K562 (cell line): ENCODE results near the gene TCF4. TPM values are rescaled to one million over a fixed set of nuclear protein-coding genes. Genes with fewer than 3 reads are reported as not detected.

Experiments used
- ATAC-seq: fragments of 200-7000 bp; cut with Tn5 transposase; 3 replicates; pipeline ENCODE4 v1.9.1; 2020; ENCODE audit warnings: moderate library complexity
- BruUV-seq: library from RNA; stranded (reverse); fragments of 400-500 nt; replicated peaks from 2 replicates; lab custom pipeline; 2021; lab: Mats Ljungman, UMichigan
- CTCF ChIA-PET: fragments of 300-600 bp; formaldehyde crosslinking; extraction: SDS; loops from one replicate; lab custom pipeline; 2021; ENCODE audit warnings: low intra/inter-chr PET ratio; lab: Yijun Ruan, JAX
- POLR2A ChIA-PET: fragments of 300-600, 350-650 bp; sonication (Branson Sonifier 250); formaldehyde crosslinking; extraction: SDS; loops from one replicate; lab custom pipeline; 2021; ENCODE audit warnings: antibody characterized with exemption, inconsistent platforms; lab: Yijun Ruan, JAX
- DNase-seq, 4 experiments: peaks; one replicate each; pipeline versions ENCODE4 v3.0.0 to v3.0.0-alpha.2; 2011 to 2018; ENCODE audit warnings: low spot score in 3 of 4, mixed read lengths in 3 of 4; ENCODE audit errors: extremely low read depth in 1 of 4
- FAIRE-seq: peaks from 2 replicates; lab custom pipeline; 2011; peaks lifted over from hg19 to GRCh38; lab: Jason Lieb, UNC
- H2AFZ ChIP-seq: 2 replicates; pipeline ENCODE4 v1.6.0; 2011; ENCODE audit warnings: low read depth, low read length, control low read depth, inconsistent platforms
- H3K27ac ChIP-seq: fragments of 200-600 bp; 3 replicates; pipeline ENCODE4 v1.8.0; 2011; ENCODE audit warnings: low read depth, mild to moderate bottlenecking, control low read depth, inconsistent platforms, low read length, moderate library complexity, mixed read lengths; ENCODE audit errors: extremely low read depth
- H3K27me3 ChIP-seq, 2 experiments: fragments of 300-600 bp in 1 of 2; 2 replicates in 1 of 2; 3 replicates in 1 of 2; pipeline versions ENCODE4 v1.6.0 to v1.8.0; 2011; ENCODE audit warnings: inconsistent platforms in 2 of 2, low read length in 2 of 2, mild to moderate bottlenecking in 1 of 2, mixed read lengths in 1 of 2, moderate library complexity in 1 of 2; ENCODE audit not compliant: control insufficient read depth in 2 of 2, insufficient read depth in 2 of 2
- H3K36me3 ChIP-seq: fragments of 300-600 bp; 3 replicates; pipeline ENCODE4 v1.8.0; 2011; ENCODE audit warnings: mild to moderate bottlenecking, low read length, inconsistent platforms; ENCODE audit not compliant: control insufficient read depth, insufficient read depth
- H3K4me1 ChIP-seq, 2 experiments: fragments of 200-600 bp in 1 of 2; replicated peaks in 1 of 2; 2 replicates in 1 of 2; 3 replicates in 1 of 2; pipeline versions ENCODE4 v1.5.1 to v1.8.0; 2011; ENCODE audit warnings: inconsistent platforms in 2 of 2, low read length in 2 of 2, mild to moderate bottlenecking in 1 of 2, mixed read lengths in 1 of 2, moderate library complexity in 1 of 2; ENCODE audit not compliant: control insufficient read depth in 2 of 2, insufficient read depth in 2 of 2
- H3K4me2 ChIP-seq: 2 replicates; pipeline ENCODE4 v1.6.1; 2011; ENCODE audit warnings: low read length, control low read depth, inconsistent platforms, mixed read lengths; ENCODE audit not compliant: insufficient read depth
- H3K4me3 ChIP-seq: fragments of 200-600 bp; sonication (generic), shearing (Covaris generic); 2 replicates; pipeline ENCODE4 v1.5.1; 2016; ENCODE audit warnings: control low read depth, inconsistent platforms
- H3K79me2 ChIP-seq: fragments of 200-600 bp; 3 replicates; pipeline ENCODE4 v1.8.0; 2011; ENCODE audit warnings: low read length, inconsistent platforms; ENCODE audit not compliant: control insufficient read depth, insufficient read depth
- H3K9ac ChIP-seq, 2 experiments: 2 replicates each; pipeline versions ENCODE4 v1.6.0 to v1.6.1; 2011; ENCODE audit warnings: low read depth in 2 of 2, low read length in 2 of 2, control low read depth in 1 of 2, inconsistent platforms in 1 of 2, mild to moderate bottlenecking in 1 of 2, mixed read lengths in 1 of 2; ENCODE audit not compliant: insufficient read depth in 1 of 2
- H3K9me1 ChIP-seq: one replicate; pipeline ENCODE4 v1.6.0; 2011; ENCODE audit warnings: inconsistent platforms, mild to moderate bottlenecking, low read length, moderate library complexity; ENCODE audit not compliant: control insufficient read depth, insufficient read depth
- H3K9me3 ChIP-seq: replicated peaks from 2 replicates; pipeline ENCODE4 v1.5.1; 2011; ENCODE audit warnings: low read depth, low read length, inconsistent platforms; ENCODE audit not compliant: control insufficient read depth, insufficient read depth
- H4K20me1 ChIP-seq: replicated peaks from 2 replicates; pipeline ENCODE4 v1.6.1; 2011; ENCODE audit warnings: low read length, inconsistent platforms, mixed read lengths; ENCODE audit not compliant: control insufficient read depth, insufficient read depth
- COPS2 ChIP-seq: fragments of 450-650 bp; conservative IDR thresholded peaks from 2 replicates; pipeline ENCODE4 v1.6.1; 2016; ENCODE audit warnings: mild to moderate bottlenecking, moderate library complexity
- CREBBP ChIP-seq: IDR thresholded peaks from one replicate; pipeline ENCODE4 v1.6.1; 2012; ENCODE audit warnings: low read depth, mild to moderate bottlenecking, control low read depth, inconsistent platforms, low read length
- CSDE1 ChIP-seq, 2 experiments: fragments of 450-650 bp; IDR thresholded peaks; 2 replicates each; pipeline ENCODE4 v1.6.1; 2016; ENCODE audit warnings: mild to moderate bottlenecking in 1 of 2
- CTBP1 ChIP-seq: fragments of 450-650 bp; IDR thresholded peaks from 2 replicates; pipeline ENCODE4 v1.6.1; 2016; ENCODE audit warnings: borderline replicate concordance
- HNRNPLL ChIP-seq: fragments of 200-400 bp; formaldehyde crosslinking; IDR thresholded peaks from 2 replicates; pipeline ENCODE4 v1.6.1; 2017; ENCODE audit warnings: low read length, low read depth, mild to moderate bottlenecking; ENCODE audit not compliant: poor library complexity, severe bottlenecking
- JUNB ChIP-seq: fragments of 450-650 bp; formaldehyde crosslinking; conservative IDR thresholded peaks from 2 replicates; pipeline ENCODE4 v1.4.0; 2020; ENCODE audit warnings: mild to moderate bottlenecking
- MCM2 ChIP-seq: fragments of 450-650 bp; IDR thresholded peaks from 2 replicates; pipeline ENCODE4 v1.6.1; 2017; ENCODE audit warnings: low read depth, mild to moderate bottlenecking
- NR2F6 ChIP-seq: fragments of 450-650 bp; formaldehyde crosslinking; IDR thresholded peaks from 2 replicates; pipeline ENCODE4 v1.4.0; 2020; ENCODE audit warnings: mild to moderate bottlenecking
- NR3C1 ChIP-seq: sonication (generic); formaldehyde crosslinking; IDR thresholded peaks from 2 replicates; pipeline ENCODE4 v1.8.1; 2022; ENCODE audit warnings: missing genetic modification reagents
- PHF8 ChIP-seq: fragments of 200-600 bp; sonication (generic); IDR thresholded peaks from 2 replicates; pipeline ENCODE4 v1.6.1; 2012; ENCODE audit warnings: mixed run types, mild to moderate bottlenecking, inconsistent platforms, low read length, moderate library complexity, borderline replicate concordance
- RHOXF2B ChIP-seq: fragments of 250-450 bp; sonication (Bioruptor Pico); conservative IDR thresholded peaks from 2 replicates; pipeline ENCODE4 v1.5.1; 2021
- SREBF2 ChIP-seq: sonication (generic); formaldehyde crosslinking; IDR thresholded peaks from 2 replicates; pipeline ENCODE4 v1.4.0; 2020; ENCODE audit warnings: mild to moderate bottlenecking, missing genetic modification reagents
- U2AF1 ChIP-seq: fragments of 200-400 bp; formaldehyde crosslinking; optimal IDR thresholded peaks from 2 replicates; pipeline ENCODE3; 2017; ENCODE audit warnings: mild to moderate bottlenecking, low read depth, low read length, moderate library complexity
- ZNF444 ChIP-seq: fragments of 250-450 bp; sonication (Bioruptor Pico); IDR thresholded peaks from 2 replicates; pipeline ENCODE4 v1.4.0; 2020; ENCODE audit warnings: mild to moderate bottlenecking, moderate library complexity
- whole genome bisulfite sequencing: fragments of 100-300 bp; shearing (Covaris generic); methylation state at CpG from one replicate; pipeline ENCODE4 v1.1.6; 2016; ENCODE audit warnings: low coverage, mixed read lengths; ENCODE audit not compliant: insufficient coverage; ENCODE audit errors: missing lambda C conversion rate; 5-methylcytosine and 5-hydroxymethylcytosine counted together
- in situ Hi-C: fragments of 300-500 bp; cut with MboI; formaldehyde crosslinking; loops from 4 replicates; pipeline ENCODE4 v1.15.0; 2018; ENCODE audit warnings: inconsistent platforms, mixed read lengths
- intact Hi-C: fragments of 100-400 bp; cut with micrococcal nuclease; formaldehyde crosslinking; loops from 2 replicates; pipeline ENCODE4 v1.14.2; 2022
- polyA plus RNA-seq, 8 experiments: library from polyadenylated mRNA; depleted of rRNA in 4 of 8; stranded (reverse) in 5 of 8; unstranded in 3 of 8; fragments of >200 nt; fragmentation: Nextera tagmentation in 2 of 8; fragmentation: Illumina TruSeq in 1 of 8; extraction: Ambion mirVana in 2 of 8; extraction: Trizol in 1 of 8; gene quantifications; 2 replicates each; pipeline versions ENCODE4 v1.2.1 to v1.2.3, GENCODE V29; 2011 to 2014; ENCODE audit warnings: inconsistent platforms in 1 of 8, missing spikeins in 1 of 8
- total RNA-seq, 7 experiments: library from RNA; depleted of rRNA in 6 of 7; stranded (reverse); fragments of >200 nt in 6 of 7; fragmentation: Illumina TruSeq in 2 of 7; extraction: Trizol in 2 of 7; gene quantifications; 2 replicates each; pipeline versions ENCODE4 v1.2.1 to v1.2.3, GENCODE V29; 2011 to 2021; ENCODE audit warnings: low replicate concordance in 1 of 7
- TF ChIP-seq, protein P1 (sequence below): fragments of 250-450 bp; sonication (Bioruptor Pico); IDR thresholded peaks from 2 replicates; pipeline ENCODE4 v1.9.0; 2021; ENCODE audit warnings: mild to moderate bottlenecking, inconsistent platforms
- TF ChIP-seq, protein P2 (sequence below): fragments of 450-650 bp; formaldehyde crosslinking; IDR thresholded peaks from 2 replicates; pipeline ENCODE4 v1.4.0; 2020; ENCODE audit warnings: mild to moderate bottlenecking, mixed read lengths

TCF4 gene
- total and polyA plus RNA-seq, 9 of the 15 experiments (the other 6 are each of a cell fraction or from before 2014, with no cell fraction given): 4.8 to 24.7 (median 15.2) TPM

DNA sequence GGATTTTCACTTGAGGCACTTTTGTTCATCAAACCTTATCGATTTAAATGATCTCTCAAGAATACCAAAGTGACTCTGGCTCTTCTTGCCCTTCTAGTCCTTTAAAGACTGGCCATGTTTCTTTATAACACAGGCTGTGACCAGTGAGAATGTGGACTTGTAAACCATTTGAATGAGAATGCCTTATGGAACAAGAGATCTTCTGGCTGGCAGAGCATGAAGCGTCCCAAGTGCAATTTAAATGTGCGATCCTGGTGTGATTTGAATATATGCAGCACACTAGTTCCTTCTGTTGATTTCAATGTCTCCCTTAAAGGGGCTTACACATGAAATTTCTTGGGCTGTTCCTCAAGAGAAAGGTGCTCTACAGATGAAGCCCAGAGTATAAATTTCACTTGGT lies 366.4 kb downstream of the TCF4 start:
- H2AFZ ChIP-seq: no peak overlapping the region
- in situ Hi-C loops: no loop called here
- no peaks in the 10 kb centered on the region for H4K20me1 ChIP-seq
- H3K79me2 ChIP-seq: no peaks in the 10 kb centered on the region
- DNase-seq: no peak
- FAIRE-seq: no peak
- H3K4me3 ChIP-seq: no peak overlapping the region
- ChIA-PET CTCF (no interaction called here), POLR2A (no interaction called here)
- H3K36me3 ChIP-seq: no peaks in the 10 kb centered on the region
- H3K27ac ChIP-seq: no peak overlapping the region
- H3K4me1 ChIP-seq: no peaks in the 10 kb centered on the region
- H3K9me1 ChIP-seq: no peaks in the 10 kb centered on the region
- 59% methylated on average over 3 of the region's 3 CpGs for WGBS
- no peaks in the 10 kb centered on the region for H3K9me3 ChIP-seq
- H3K4me2 ChIP-seq: no peak overlapping the region
- no peak for ATAC-seq
- no peaks in the 10 kb centered on the region for H3K27me3 ChIP-seq
- no peak for TF ChIP-seq NR2F6
- no peak for TF ChIP-seq CTBP1
- TF ChIP-seq COPS2: no peak
- TF ChIP-seq MCM2: no peak
- TF ChIP-seq, protein P1, sequence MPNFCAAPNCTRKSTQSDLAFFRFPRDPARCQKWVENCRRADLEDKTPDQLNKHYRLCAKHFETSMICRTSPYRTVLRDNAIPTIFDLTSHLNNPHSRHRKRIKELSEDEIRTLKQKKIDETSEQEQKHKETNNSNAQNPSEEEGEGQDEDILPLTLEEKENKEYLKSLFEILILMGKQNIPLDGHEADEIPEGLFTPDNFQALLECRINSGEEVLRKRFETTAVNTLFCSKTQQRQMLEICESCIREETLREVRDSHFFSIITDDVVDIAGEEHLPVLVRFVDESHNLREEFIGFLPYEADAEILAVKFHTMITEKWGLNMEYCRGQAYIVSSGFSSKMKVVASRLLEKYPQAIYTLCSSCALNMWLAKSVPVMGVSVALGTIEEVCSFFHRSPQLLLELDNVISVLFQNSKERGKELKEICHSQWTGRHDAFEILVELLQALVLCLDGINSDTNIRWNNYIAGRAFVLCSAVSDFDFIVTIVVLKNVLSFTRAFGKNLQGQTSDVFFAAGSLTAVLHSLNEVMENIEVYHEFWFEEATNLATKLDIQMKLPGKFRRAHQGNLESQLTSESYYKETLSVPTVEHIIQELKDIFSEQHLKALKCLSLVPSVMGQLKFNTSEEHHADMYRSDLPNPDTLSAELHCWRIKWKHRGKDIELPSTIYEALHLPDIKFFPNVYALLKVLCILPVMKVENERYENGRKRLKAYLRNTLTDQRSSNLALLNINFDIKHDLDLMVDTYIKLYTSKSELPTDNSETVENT (CRISPR knock-in tag): no peak
- no peak for TF ChIP-seq SREBF2 (CRISPR knock-in tag)
- no peak for TF ChIP-seq U2AF1
- no peak for TF ChIP-seq NR3C1 (CRISPR knock-in tag)
- no peak for TF ChIP-seq HNRNPLL
- no peak for TF ChIP-seq CREBBP
- no peak for TF ChIP-seq RHOXF2B (CRISPR knock-in tag)
- no peak for TF ChIP-seq PHF8
- TF ChIP-seq, protein P2, sequence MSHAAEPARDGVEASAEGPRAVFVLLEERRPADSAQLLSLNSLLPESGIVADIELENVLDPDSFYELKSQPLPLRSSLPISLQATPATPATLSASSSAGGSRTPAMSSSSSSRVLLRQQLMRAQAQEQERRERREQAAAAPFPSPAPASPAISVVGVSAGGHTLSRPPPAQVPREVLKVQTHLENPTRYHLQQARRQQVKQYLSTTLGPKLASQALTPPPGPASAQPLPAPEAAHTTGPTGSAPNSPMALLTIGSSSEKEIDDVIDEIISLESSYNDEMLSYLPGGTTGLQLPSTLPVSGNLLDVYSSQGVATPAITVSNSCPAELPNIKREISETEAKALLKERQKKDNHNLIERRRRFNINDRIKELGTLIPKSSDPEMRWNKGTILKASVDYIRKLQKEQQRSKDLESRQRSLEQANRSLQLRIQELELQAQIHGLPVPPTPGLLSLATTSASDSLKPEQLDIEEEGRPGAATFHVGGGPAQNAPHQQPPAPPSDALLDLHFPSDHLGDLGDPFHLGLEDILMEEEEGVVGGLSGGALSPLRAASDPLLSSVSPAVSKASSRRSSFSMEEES (CRISPR knock-in tag): no peak
- TF ChIP-seq ZNF444 (CRISPR knock-in tag): no peak
- TF ChIP-seq CSDE1 (IDR thresholded peaks at IDR 0.05): no peak
- no peak for TF ChIP-seq JUNB (CRISPR knock-in tag)
- H3K9ac ChIP-seq: no peak overlapping the region
- intact Hi-C loops: no loop called here
- no TSS peak for BruUV-seq
